Loucy (cell line): ENCODE data around the gene HLA-A.
"Not testable (repeated sequence)": the region's sequence is repeated elsewhere in the genome, so short reads cannot be mapped to it uniquely, and the experiment has no call there.

Experiments used
- H2AFZ ChIP-seq: fragments of 200-600 bp; sonication (generic); 2 replicates; pipeline ENCODE4 v1.6.0; 2016; ENCODE audit warnings: antibody characterized with exemption, mild to moderate bottlenecking, low read length, moderate library complexity
- H3F3A ChIP-seq: fragments of 200-600 bp; 2 replicates; pipeline ENCODE4 v1.6.0; 2016; ENCODE audit warnings: antibody characterized with exemption, low read depth, mild to moderate bottlenecking
- H3K27me3 ChIP-seq: fragments of 200-600 bp; sonication (generic); 2 replicates; pipeline ENCODE4 v1.6.1; 2014; ENCODE audit warnings: low read length, mild to moderate bottlenecking; ENCODE audit not compliant: insufficient read depth, poor library complexity, severe bottlenecking
- H3K36me3 ChIP-seq: fragments of 200-600 bp; sonication (generic); 2 replicates; pipeline ENCODE4 v1.6.1; 2016; ENCODE audit warnings: low read length; ENCODE audit not compliant: insufficient read depth
- H3K4me1 ChIP-seq: fragments of 200-600 bp; sonication (generic); 2 replicates; pipeline ENCODE4 v1.5.1; 2014; ENCODE audit warnings: low read length, mild to moderate bottlenecking; ENCODE audit not compliant: insufficient read depth, poor library complexity, severe bottlenecking
- H3K4me2 ChIP-seq: fragments of 200-600 bp; sonication (generic); 2 replicates; pipeline ENCODE4 v1.6.0; 2014; ENCODE audit warnings: antibody characterized with exemption, low read length, low read depth, mild to moderate bottlenecking; ENCODE audit not compliant: poor library complexity, severe bottlenecking
- H3K4me3 ChIP-seq: fragments of 200-600 bp; sonication (generic); 2 replicates; pipeline ENCODE4 v1.5.1; 2014; ENCODE audit warnings: low read length, mild to moderate bottlenecking, mixed read lengths; ENCODE audit not compliant: poor library complexity, severe bottlenecking
- H3K79me2 ChIP-seq: fragments of 200-600 bp; sonication (generic); 2 replicates; pipeline ENCODE4 v1.6.1; 2014; ENCODE audit warnings: low read length; ENCODE audit not compliant: insufficient read depth
- H3K9ac ChIP-seq: fragments of 200-600 bp; sonication (generic); 2 replicates; pipeline ENCODE4 v1.6.0; 2014; ENCODE audit warnings: mild to moderate bottlenecking, low read depth, low read length, moderate library complexity; ENCODE audit not compliant: poor library complexity, severe bottlenecking
- H3K9me2 ChIP-seq: fragments of 200-600 bp; sonication (generic); replicated peaks from 2 replicates; pipeline ENCODE4 v1.6.1; 2016; ENCODE audit warnings: low read depth, low read length, mixed read lengths
- H3K9me3 ChIP-seq: fragments of 200-600 bp; sonication (generic); 2 replicates; pipeline ENCODE4 v1.6.1; 2014; ENCODE audit warnings: mild to moderate bottlenecking, antibody characterized with exemption, low read length, low read depth; ENCODE audit not compliant: insufficient read depth
- H4K20me1 ChIP-seq: fragments of 200-600 bp; sonication (generic); 2 replicates; pipeline ENCODE4 v1.6.0; 2014; ENCODE audit warnings: antibody characterized with exemption, low read length, mild to moderate bottlenecking; ENCODE audit not compliant: insufficient read depth, poor library complexity, severe bottlenecking
- CTCF ChIP-seq: fragments of 200-600 bp; sonication (generic); conservative IDR thresholded peaks from 2 replicates; pipeline ENCODE4 v1.5.1; 2014; ENCODE audit warnings: mild to moderate bottlenecking, antibody characterized with exemption, low read length
- EZH2phosphoT487 ChIP-seq: fragments of 200-600 bp; IDR thresholded peaks from 2 replicates; pipeline ENCODE4 v1.6.1; 2018; ENCODE audit warnings: antibody characterized with exemption, mild to moderate bottlenecking, moderate library complexity, borderline replicate concordance

Gene HLA-A

GRCh38 chr6:29976253-29976587 lies 33.9 kb downstream of the HLA-A start:
- H3K27me3 ChIP-seq: no peaks in the 10 kb centered on the region
- no peaks in the 10 kb centered on the region for H3K79me2 ChIP-seq
- H3K9me3 ChIP-seq: no peaks in the 10 kb centered on the region
- H3K4me3 ChIP-seq: peak overlapping the region; percentile 78
- peak overlapping the region; percentile 83; the same call in 1 of the 2 replicates for H2AFZ ChIP-seq
- no peaks in the 10 kb centered on the region for H3K9me2 ChIP-seq
- TF ChIP-seq CTCF: no peak
- no peak for TF ChIP-seq EZH2phosphoT487
- peak overlapping the region; percentile 69 for H3K4me2 ChIP-seq
- no peaks in the 10 kb centered on the region for H3K36me3 ChIP-seq
- H4K20me1 ChIP-seq: no peaks in the 10 kb centered on the region
- H3K9ac ChIP-seq: peak overlapping the region; percentile 73
- peaks cover 17% of the 10 kb centered on the region for H3K4me1 ChIP-seq
- H3F3A ChIP-seq: no peaks in the 10 kb centered on the region

GRCh38 chr6:29976588-29977424 lies 34.5 kb downstream of the HLA-A start:
- no peaks in the 10 kb centered on the region for H3K27me3 ChIP-seq
- peaks cover 17% of the 10 kb centered on the region for H3K4me1 ChIP-seq
- TF ChIP-seq EZH2phosphoT487 (no peak), CTCF (peak; percentile 36)
- no peaks in the 10 kb centered on the region for H3F3A ChIP-seq
- H3K9me3 ChIP-seq: no peaks in the 10 kb centered on the region
- H2AFZ ChIP-seq: peak overlapping the region; percentile 83
- no peaks in the 10 kb centered on the region for H3K9me2 ChIP-seq
- peak overlapping the region; percentile 69 for H3K4me2 ChIP-seq
- H3K36me3 ChIP-seq: no peaks in the 10 kb centered on the region
- no peaks in the 10 kb centered on the region for H3K79me2 ChIP-seq
- H3K4me3 ChIP-seq: peak overlapping the region; percentile 78
- no peaks in the 10 kb centered on the region for H4K20me1 ChIP-seq
- peak overlapping the region; percentile 73 for H3K9ac ChIP-seq

- H3K4me3 ChIP-seq: peak overlapping the region; percentile 78
- no peaks in the 10 kb centered on the region for H3K9me3 ChIP-seq
- no peaks in the 10 kb centered on the region for H3K27me3 ChIP-seq
- H3K36me3 ChIP-seq: no peaks in the 10 kb centered on the region
- peak overlapping the region; percentile 83 for H2AFZ ChIP-seq
- no peak for TF ChIP-seq EZH2phosphoT487
- no peak for TF ChIP-seq CTCF
- peaks cover 14% of the 10 kb centered on the region for H3K4me1 ChIP-seq
- H3K79me2 ChIP-seq: no peaks in the 10 kb centered on the region
- H4K20me1 ChIP-seq: no peaks in the 10 kb centered on the region
- H3F3A ChIP-seq: no peaks in the 10 kb centered on the region
- peak overlapping the region; percentile 73 for H3K9ac ChIP-seq
- peak overlapping the region; percentile 69 for H3K4me2 ChIP-seq
- H3K9me2 ChIP-seq: no peaks in the 10 kb centered on the region
These were observed 35.0 kb downstream of the HLA-A start for GRCh38 chr6:29977425-29977727.

GRCh38 chr6:29980013-29980412 lies 37.7 kb downstream of the HLA-A start:
- not testable (repeated sequence) for H4K20me1 ChIP-seq, H3K9me3 ChIP-seq, H3K4me1 ChIP-seq, H3F3A ChIP-seq, H3K36me3 ChIP-seq, H3K79me2 ChIP-seq, H3K4me3 ChIP-seq, H3K27me3 ChIP-seq, H3K4me2 ChIP-seq, H2AFZ ChIP-seq, H3K9ac ChIP-seq, H3K9me2 ChIP-seq
